Loucy (cell line): Measurements from ENCODE around the gene PCDHGA9.

ENCODE experiments used
- H2AFZ ChIP-seq: fragments of 200-600 bp; sonication (generic); 2 replicates; pipeline ENCODE4 v1.6.0; 2016; ENCODE audit warnings: antibody characterized with exemption, mild to moderate bottlenecking, low read length, moderate library complexity
- H3F3A ChIP-seq: fragments of 200-600 bp; 2 replicates; pipeline ENCODE4 v1.6.0; 2016; ENCODE audit warnings: antibody characterized with exemption, low read depth, mild to moderate bottlenecking
- H3K27me3 ChIP-seq: fragments of 200-600 bp; sonication (generic); 2 replicates; pipeline ENCODE4 v1.6.1; 2014; ENCODE audit warnings: low read length, mild to moderate bottlenecking; ENCODE audit not compliant: insufficient read depth, poor library complexity, severe bottlenecking
- H3K36me3 ChIP-seq: fragments of 200-600 bp; sonication (generic); 2 replicates; pipeline ENCODE4 v1.6.1; 2016; ENCODE audit warnings: low read length; ENCODE audit not compliant: insufficient read depth
- H3K4me1 ChIP-seq: fragments of 200-600 bp; sonication (generic); 2 replicates; pipeline ENCODE4 v1.5.1; 2014; ENCODE audit warnings: low read length, mild to moderate bottlenecking; ENCODE audit not compliant: insufficient read depth, poor library complexity, severe bottlenecking
- H3K4me2 ChIP-seq: fragments of 200-600 bp; sonication (generic); 2 replicates; pipeline ENCODE4 v1.6.0; 2014; ENCODE audit warnings: antibody characterized with exemption, low read length, low read depth, mild to moderate bottlenecking; ENCODE audit not compliant: poor library complexity, severe bottlenecking
- H3K4me3 ChIP-seq: fragments of 200-600 bp; sonication (generic); 2 replicates; pipeline ENCODE4 v1.5.1; 2014; ENCODE audit warnings: low read length, mild to moderate bottlenecking, mixed read lengths; ENCODE audit not compliant: poor library complexity, severe bottlenecking
- H3K79me2 ChIP-seq: fragments of 200-600 bp; sonication (generic); 2 replicates; pipeline ENCODE4 v1.6.1; 2014; ENCODE audit warnings: low read length; ENCODE audit not compliant: insufficient read depth
- H3K9ac ChIP-seq: fragments of 200-600 bp; sonication (generic); 2 replicates; pipeline ENCODE4 v1.6.0; 2014; ENCODE audit warnings: mild to moderate bottlenecking, low read depth, low read length, moderate library complexity; ENCODE audit not compliant: poor library complexity, severe bottlenecking
- H3K9me2 ChIP-seq: fragments of 200-600 bp; sonication (generic); replicated peaks from 2 replicates; pipeline ENCODE4 v1.6.1; 2016; ENCODE audit warnings: low read depth, low read length, mixed read lengths
- H3K9me3 ChIP-seq: fragments of 200-600 bp; sonication (generic); 2 replicates; pipeline ENCODE4 v1.6.1; 2014; ENCODE audit warnings: mild to moderate bottlenecking, antibody characterized with exemption, low read length, low read depth; ENCODE audit not compliant: insufficient read depth
- H4K20me1 ChIP-seq: fragments of 200-600 bp; sonication (generic); 2 replicates; pipeline ENCODE4 v1.6.0; 2014; ENCODE audit warnings: antibody characterized with exemption, low read length, mild to moderate bottlenecking; ENCODE audit not compliant: insufficient read depth, poor library complexity, severe bottlenecking
- EZH2phosphoT487 ChIP-seq: fragments of 200-600 bp; IDR thresholded peaks from 2 replicates; pipeline ENCODE4 v1.6.1; 2018; ENCODE audit warnings: antibody characterized with exemption, mild to moderate bottlenecking, moderate library complexity, borderline replicate concordance
- TF ChIP-seq, protein P1 (sequence below): fragments of 200-600 bp; sonication (generic); conservative IDR thresholded peaks from 2 replicates; pipeline ENCODE4 v1.5.1; 2014; ENCODE audit warnings: mild to moderate bottlenecking, antibody characterized with exemption, low read length

PCDHGA9 gene

GRCh38 chr5:141419074-141419880, 16.7 kb downstream of the PCDHGA9 start:
- no peaks in the 10 kb centered on the region for H3K9me2 ChIP-seq
- H3K4me3 ChIP-seq: no peak overlapping the region
- no peak overlapping the region for H2AFZ ChIP-seq
- no peaks in the 10 kb centered on the region for H3K9me3 ChIP-seq
- H4K20me1 ChIP-seq: no peaks in the 10 kb centered on the region
- no peaks in the 10 kb centered on the region for H3K36me3 ChIP-seq
- no peak overlapping the region for H3K9ac ChIP-seq
- no peaks in the 10 kb centered on the region for H3F3A ChIP-seq
- H3K27me3 ChIP-seq: no peaks in the 10 kb centered on the region
- no peaks in the 10 kb centered on the region for H3K4me1 ChIP-seq
- TF ChIP-seq, protein P1, sequence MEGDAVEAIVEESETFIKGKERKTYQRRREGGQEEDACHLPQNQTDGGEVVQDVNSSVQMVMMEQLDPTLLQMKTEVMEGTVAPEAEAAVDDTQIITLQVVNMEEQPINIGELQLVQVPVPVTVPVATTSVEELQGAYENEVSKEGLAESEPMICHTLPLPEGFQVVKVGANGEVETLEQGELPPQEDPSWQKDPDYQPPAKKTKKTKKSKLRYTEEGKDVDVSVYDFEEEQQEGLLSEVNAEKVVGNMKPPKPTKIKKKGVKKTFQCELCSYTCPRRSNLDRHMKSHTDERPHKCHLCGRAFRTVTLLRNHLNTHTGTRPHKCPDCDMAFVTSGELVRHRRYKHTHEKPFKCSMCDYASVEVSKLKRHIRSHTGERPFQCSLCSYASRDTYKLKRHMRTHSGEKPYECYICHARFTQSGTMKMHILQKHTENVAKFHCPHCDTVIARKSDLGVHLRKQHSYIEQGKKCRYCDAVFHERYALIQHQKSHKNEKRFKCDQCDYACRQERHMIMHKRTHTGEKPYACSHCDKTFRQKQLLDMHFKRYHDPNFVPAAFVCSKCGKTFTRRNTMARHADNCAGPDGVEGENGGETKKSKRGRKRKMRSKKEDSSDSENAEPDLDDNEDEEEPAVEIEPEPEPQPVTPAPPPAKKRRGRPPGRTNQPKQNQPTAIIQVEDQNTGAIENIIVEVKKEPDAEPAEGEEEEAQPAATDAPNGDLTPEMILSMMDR: no peak
- no peak for TF ChIP-seq EZH2phosphoT487
- no peaks in the 10 kb centered on the region for H3K79me2 ChIP-seq
- no peak overlapping the region for H3K4me2 ChIP-seq

DNA sequence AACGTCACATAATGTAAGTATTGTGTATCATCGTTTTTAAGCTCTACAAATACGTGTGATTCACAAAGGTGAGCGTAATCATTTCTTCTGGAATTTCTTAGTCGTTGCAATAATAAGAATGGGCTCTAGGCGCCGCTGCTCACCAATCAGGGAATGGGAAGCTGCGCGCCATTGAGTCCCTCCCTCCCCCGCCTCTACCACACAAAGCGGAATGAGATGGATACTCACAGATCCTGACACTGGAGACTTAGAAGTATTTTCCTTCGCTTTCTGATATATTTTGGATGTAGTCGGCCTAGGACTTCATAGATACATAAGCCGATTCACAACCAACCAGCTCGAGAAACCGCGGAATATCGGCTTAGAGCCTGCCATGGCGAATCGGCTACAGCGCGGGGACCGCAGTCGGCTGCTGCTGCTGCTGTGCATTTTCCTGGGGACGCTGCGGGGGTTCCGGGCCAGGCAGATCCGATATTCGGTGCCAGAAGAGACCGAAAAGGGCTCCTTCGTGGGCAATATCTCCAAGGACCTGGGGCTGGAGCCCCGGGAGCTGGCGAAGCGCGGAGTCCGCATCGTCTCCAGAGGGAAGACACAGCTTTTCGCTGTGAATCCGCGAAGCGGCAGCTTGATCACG, 18.4 kb downstream of the PCDHGA9 start, which contains the start of gene PCDHGA11:
PCDHGA11 (plus strand) TSS at position 197 of the 634 bp plus-strand sequence; CDS start at position 374, 177 bp downstream.
- Histone ChIP-seq H3K79me2 (no peaks in the 10 kb centered on the region), H3K4me2 (no peak within 1 kb of the TSS), H4K20me1 (no peaks in the 10 kb centered on the region), H3K9me3 (no peaks in the 10 kb centered on the region), H3K9ac (no peak within 1 kb of the TSS), H2AFZ (no peak within 1 kb of the TSS), H3K9me2 (no peaks in the 10 kb centered on the region), H3F3A (no peaks in the 10 kb centered on the region), H3K4me1 (no peaks in the 10 kb centered on the region), H3K36me3 (no peaks in the 10 kb centered on the region), H3K27me3 (no peaks in the 10 kb centered on the region), H3K4me3 (no peak within 1 kb of the TSS)
- TF ChIP-seq, protein P1: peak; percentile 55
- no peak for TF ChIP-seq EZH2phosphoT487

DNA sequence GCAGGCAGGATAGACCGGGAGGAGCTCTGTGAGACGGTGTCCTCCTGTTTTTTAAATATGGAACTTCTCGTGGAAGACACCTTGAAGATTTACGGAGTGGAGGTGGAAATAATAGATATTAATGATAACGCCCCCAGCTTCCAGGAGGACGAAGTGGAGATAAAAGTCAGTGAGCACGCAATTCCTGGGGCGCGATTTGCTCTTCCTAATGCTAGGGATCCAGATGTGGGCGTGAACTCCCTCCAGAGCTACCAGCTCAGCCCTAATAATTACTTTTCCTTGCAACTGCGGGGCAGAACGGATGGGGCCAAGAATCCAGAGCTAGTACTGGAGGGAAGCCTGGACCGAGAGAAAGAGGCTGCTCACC, 18.9 kb downstream of the PCDHGA9 start:
- Histone ChIP-seq H2AFZ (no peak overlapping the region), H3K27me3 (no peaks in the 10 kb centered on the region), H3K9me3 (no peaks in the 10 kb centered on the region), H3K79me2 (no peaks in the 10 kb centered on the region), H3K9ac (no peak overlapping the region), H3F3A (no peaks in the 10 kb centered on the region), H3K4me2 (no peak overlapping the region), H3K4me1 (no peaks in the 10 kb centered on the region), H3K4me3 (no peak overlapping the region), H3K36me3 (no peaks in the 10 kb centered on the region), H3K9me2 (no peaks in the 10 kb centered on the region), H4K20me1 (no peaks in the 10 kb centered on the region)
- TF ChIP-seq, protein P1: no peak
- TF ChIP-seq EZH2phosphoT487: no peak
